Measurements from ENCODE around the gene SLC16A11.

DNA sequence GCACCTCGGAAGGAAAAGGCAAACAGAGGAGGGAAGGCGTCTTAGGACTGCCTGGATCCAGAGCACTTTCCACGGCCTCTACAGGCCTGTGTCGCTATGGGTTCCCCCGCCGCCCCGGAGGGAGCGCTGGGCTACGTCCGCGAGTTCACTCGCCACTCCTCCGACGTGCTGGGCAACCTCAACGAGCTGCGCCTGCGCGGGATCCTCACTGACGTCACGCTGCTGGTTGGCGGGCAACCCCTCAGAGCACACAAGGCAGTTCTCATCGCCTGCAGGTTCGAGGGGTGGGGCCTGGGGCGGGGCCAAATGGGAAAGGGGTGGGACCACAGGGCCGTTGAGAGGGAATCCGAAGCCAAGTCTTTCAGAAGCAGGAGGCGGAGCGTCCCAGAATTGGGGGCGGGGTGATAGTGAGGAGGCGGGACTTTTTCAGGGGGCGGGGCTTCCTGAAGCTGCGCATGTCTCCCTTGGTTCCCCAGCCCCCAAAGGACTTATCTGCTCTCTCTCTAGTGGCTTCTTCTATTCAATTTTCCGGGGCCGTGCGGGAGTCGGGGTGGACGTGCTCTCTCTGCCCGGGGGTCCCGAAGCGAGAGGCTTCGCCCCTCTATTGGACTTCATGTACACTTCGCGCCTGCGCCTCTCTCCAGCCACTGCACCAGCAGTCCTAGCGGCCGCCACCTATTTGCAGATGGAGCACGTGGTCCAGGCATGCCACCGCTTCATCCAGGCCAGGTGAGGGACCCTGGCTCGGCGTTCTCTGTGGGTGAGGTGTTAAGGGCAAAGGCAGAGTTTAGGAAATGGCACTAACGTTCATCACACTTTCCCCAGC, 20.1 kb downstream of the SLC16A11 start:
- TF ChIP-seq, protein P1, sequence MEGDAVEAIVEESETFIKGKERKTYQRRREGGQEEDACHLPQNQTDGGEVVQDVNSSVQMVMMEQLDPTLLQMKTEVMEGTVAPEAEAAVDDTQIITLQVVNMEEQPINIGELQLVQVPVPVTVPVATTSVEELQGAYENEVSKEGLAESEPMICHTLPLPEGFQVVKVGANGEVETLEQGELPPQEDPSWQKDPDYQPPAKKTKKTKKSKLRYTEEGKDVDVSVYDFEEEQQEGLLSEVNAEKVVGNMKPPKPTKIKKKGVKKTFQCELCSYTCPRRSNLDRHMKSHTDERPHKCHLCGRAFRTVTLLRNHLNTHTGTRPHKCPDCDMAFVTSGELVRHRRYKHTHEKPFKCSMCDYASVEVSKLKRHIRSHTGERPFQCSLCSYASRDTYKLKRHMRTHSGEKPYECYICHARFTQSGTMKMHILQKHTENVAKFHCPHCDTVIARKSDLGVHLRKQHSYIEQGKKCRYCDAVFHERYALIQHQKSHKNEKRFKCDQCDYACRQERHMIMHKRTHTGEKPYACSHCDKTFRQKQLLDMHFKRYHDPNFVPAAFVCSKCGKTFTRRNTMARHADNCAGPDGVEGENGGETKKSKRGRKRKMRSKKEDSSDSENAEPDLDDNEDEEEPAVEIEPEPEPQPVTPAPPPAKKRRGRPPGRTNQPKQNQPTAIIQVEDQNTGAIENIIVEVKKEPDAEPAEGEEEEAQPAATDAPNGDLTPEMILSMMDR (conservative IDR thresholded peaks at IDR 0.05; ENCODE audit: low read length) = no peak
- TF ChIP-seq EZH2phosphoT487 (IDR thresholded peaks at IDR 0.05; ENCODE audit: borderline replicate concordance) = no peak

Data from Loucy (cell line).